Measurements from ENCODE around the gene DEPP1. TPM values are rescaled to one million over a fixed set of nuclear protein-coding genes. Genes with fewer than 3 reads are reported as not detected.

Gene DEPP1
- total RNA-seq, 1 experiment from 2014 or later = 3.8 TPM

DNA sequence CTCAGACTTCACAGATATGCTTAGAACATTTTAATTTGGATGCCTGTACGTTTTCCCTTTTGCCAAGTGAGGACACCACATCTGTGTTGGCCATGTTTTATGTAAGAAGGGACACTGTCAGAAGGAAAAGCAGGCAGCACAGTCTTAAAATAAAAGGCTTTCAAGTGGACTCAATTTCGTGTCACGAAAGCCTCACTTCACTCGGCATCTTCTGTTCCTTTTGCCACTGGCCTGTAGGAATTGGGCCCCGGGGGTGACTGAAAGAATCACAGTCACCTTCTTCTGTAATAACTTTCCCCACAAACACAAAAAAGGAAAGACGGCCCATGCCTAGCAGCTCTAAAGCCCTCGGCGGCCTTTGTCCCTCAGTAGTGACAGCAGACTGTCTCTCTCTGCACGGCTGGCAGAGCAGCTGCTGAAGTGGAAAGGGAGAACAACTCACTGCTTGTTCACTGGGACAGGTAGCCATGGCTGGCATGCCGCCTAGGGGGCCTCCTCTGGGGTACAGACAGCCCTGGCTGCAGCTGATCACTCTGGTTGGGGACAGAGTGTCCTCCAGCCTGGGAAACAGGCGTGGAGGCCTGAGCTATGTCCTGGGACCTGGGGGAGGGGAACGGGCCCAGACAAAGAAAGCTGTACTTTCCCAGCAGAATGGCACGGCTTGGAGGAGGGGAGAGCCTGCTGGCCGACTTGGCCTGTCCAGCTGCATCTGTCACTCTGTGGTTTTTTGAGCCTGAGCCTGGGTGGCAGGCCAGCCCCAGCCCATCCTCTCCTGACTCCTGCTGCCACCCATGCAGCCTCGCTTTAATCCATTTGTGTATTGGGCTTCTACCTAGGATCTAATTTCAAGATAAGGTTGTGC, 14.6 kb downstream of the DEPP1 start:
- H2AFZ ChIP-seq (ENCODE audit: low read depth, low read length, poor library complexity, severe bottlenecking) = no peak overlapping the region
- H3K4me2 ChIP-seq (ENCODE audit: low read length) = no peak overlapping the region
- RAD21 ChIA-PET (ENCODE audit: low non-redundant PET in 1 of 2, low total read pairs in 2 of 2, uncharacterized antibody in 2 of 2, unreplicated experiment in 2 of 2) = no interaction called here
- ATAC-seq = no peak
- H3K4me1 ChIP-seq (ENCODE audit: control insufficient read depth in 1 of 2, insufficient read depth in 2 of 2, low read length in 2 of 2) = peaks cover 3 to 16% of the 10 kb centered on the region in 2 experiments; a peak in 3 of 4 replicates
- BruUV-seq (replicated peaks) = no TSS peak
- no peaks in the 10 kb centered on the region for H3K36me3 ChIP-seq (ENCODE audit: control insufficient read depth in 1 of 2, insufficient read depth in 2 of 2, low read length in 2 of 2)
- H4K20me1 ChIP-seq (ENCODE audit: insufficient read depth) = no peaks in the 10 kb centered on the region
- H3K9ac ChIP-seq (ENCODE audit: low read length) = no peak overlapping the region
- H3K27me3 ChIP-seq (ENCODE audit: insufficient read depth, low read length) = no peaks in the 10 kb centered on the region
- intact Hi-C loops (cut with micrococcal nuclease) = no loop called here
- POLR2A ChIA-PET = interaction anchor here (3.2 kb wide), 1 partner anchor 14 kb away, joined by 11 read pairs; the partner anchor contains the start of gene DEPP1
- H3K9me2 ChIP-seq (ENCODE audit: insufficient read depth) = no peaks in the 10 kb centered on the region
- H3K27ac ChIP-seq (ENCODE audit: low read depth, low read length) = no peak overlapping the region
- DNase-seq (ENCODE audit: low read depth, low spot score) = no peak
- H3K9me3 ChIP-seq (ENCODE audit: control insufficient read depth in 1 of 2, insufficient read depth in 1 of 2, low read depth in 1 of 2, low read length in 2 of 2) = no peaks in the 10 kb centered on the region
- CTCF ChIA-PET = interaction anchor here (1.0 kb wide), 1 partner anchor 12 kb away, joined by 3 read pairs; no protein-coding TSS in a partner anchor
- H3K4me3 ChIP-seq (replicated peaks in 1 of 2; ENCODE audit: low read depth in 1 of 2, low read length in 2 of 2) = no peak overlapping the region
- TF ChIP-seq SIN3A (IDR thresholded peaks at IDR 0.05; ENCODE audit: low read depth) = no peak
- TF ChIP-seq, protein P1, sequence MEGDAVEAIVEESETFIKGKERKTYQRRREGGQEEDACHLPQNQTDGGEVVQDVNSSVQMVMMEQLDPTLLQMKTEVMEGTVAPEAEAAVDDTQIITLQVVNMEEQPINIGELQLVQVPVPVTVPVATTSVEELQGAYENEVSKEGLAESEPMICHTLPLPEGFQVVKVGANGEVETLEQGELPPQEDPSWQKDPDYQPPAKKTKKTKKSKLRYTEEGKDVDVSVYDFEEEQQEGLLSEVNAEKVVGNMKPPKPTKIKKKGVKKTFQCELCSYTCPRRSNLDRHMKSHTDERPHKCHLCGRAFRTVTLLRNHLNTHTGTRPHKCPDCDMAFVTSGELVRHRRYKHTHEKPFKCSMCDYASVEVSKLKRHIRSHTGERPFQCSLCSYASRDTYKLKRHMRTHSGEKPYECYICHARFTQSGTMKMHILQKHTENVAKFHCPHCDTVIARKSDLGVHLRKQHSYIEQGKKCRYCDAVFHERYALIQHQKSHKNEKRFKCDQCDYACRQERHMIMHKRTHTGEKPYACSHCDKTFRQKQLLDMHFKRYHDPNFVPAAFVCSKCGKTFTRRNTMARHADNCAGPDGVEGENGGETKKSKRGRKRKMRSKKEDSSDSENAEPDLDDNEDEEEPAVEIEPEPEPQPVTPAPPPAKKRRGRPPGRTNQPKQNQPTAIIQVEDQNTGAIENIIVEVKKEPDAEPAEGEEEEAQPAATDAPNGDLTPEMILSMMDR (IDR thresholded peaks at IDR 0.05 in 2 of 3, conservative IDR thresholded peaks at IDR 0.05 in 1 of 3; ENCODE audit: borderline replicate concordance in 1 of 3, insufficient read depth in 1 of 3, low read depth in 2 of 3, low read length in 2 of 3) = no peak; a peak in 1 of 6 replicates
- TF ChIP-seq, protein P2, sequence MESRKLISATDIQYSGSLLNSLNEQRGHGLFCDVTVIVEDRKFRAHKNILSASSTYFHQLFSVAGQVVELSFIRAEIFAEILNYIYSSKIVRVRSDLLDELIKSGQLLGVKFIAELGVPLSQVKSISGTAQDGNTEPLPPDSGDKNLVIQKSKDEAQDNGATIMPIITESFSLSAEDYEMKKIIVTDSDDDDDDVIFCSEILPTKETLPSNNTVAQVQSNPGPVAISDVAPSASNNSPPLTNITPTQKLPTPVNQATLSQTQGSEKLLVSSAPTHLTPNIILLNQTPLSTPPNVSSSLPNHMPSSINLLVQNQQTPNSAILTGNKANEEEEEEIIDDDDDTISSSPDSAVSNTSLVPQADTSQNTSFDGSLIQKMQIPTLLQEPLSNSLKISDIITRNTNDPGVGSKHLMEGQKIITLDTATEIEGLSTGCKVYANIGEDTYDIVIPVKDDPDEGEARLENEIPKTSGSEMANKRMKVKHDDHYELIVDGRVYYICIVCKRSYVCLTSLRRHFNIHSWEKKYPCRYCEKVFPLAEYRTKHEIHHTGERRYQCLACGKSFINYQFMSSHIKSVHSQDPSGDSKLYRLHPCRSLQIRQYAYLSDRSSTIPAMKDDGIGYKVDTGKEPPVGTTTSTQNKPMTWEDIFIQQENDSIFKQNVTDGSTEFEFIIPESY (IDR thresholded peaks at IDR 0.05; ENCODE audit: extremely low read depth, insufficient replicate concordance, low read length) = no peak
- no peak for TF ChIP-seq RAD21 (IDR thresholded peaks at IDR 0.05; ENCODE audit: low read depth)
- TF ChIP-seq CEBPB (IDR thresholded peaks at IDR 0.05; ENCODE audit: low read depth) = no peak
- no peak for TF ChIP-seq ZFX (IDR thresholded peaks at IDR 0.05)
- H3K79me2 ChIP-seq (ENCODE audit: insufficient read depth, low read length) = no peaks in the 10 kb centered on the region
